ENCODE data around the gene KRT13. TPM values are rescaled to one million over a fixed set of nuclear protein-coding genes. Genes with fewer than 3 reads are reported as not detected.

KRT13 gene
- total and polyA plus RNA-seq, 9 of the 15 experiments (the other 6 are each of a cell fraction or from before 2014, with no cell fraction given): 0.11 to 1.1 (median 0.24) TPM; not detected in 3

DNA sequence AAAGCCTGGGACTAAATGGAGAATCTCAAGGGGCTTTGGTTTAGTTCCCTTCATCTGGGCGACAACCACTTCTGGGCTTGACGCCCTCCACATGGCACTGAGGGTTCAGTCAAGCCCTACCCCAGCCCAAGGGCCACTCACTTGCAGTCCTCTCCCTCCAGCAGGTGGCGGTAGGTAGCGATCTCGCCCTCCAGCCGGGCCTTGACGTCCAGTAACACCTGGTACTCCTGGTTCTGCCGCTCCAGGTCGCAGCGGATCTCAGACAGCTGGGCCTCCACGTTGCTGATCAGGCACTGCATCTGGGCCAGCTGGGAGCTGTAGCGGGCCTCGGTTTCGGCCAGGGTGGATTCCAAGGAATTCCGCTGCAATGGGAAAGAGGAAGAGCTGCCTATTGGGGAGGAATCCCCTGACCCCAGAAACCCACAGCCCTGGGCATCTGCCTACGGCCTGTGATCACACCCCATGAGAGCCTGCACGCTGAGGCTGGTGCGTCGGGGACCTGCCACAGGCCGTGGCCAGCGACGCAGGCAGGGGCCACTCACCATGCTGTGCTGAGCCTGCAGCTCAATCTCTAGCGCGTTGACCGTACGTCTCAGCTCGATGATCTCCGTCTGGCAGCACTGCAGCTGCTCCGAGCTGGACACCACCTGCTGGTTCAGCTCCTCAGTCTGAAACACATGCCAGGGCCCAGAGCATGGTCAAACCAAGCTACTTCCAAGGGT is 18.4 kb downstream of the KRT13 start (continued):
- TF ChIP-seq REST (IDR thresholded peaks at IDR 0.05; ENCODE audit: borderline replicate concordance): peak; percentile 86; the same call in 1 of the 2 replicates
- no peak for TF ChIP-seq REST (CRISPR knock-in tag; IDR thresholded peaks at IDR 0.05; ENCODE audit: low read depth)
- TF ChIP-seq TFAP4 (CRISPR knock-in tag; IDR thresholded peaks at IDR 0.05; ENCODE audit: borderline replicate concordance): peak; percentile 22; the same call in 1 of the 2 replicates
- peak; percentile 11 for TF ChIP-seq ZFP36 (IDR thresholded peaks at IDR 0.05; ENCODE audit: low read depth, low read length, partially characterized antibody)
- TF ChIP-seq ZNF143 (CRISPR knock-in tag; IDR thresholded peaks at IDR 0.05): no peak
- 0 out of 2 replicates have a peak, but pooled peaks have one; percentile 27 for TF ChIP-seq ATF7 (IDR thresholded peaks at IDR 0.05)
- no peak for TF ChIP-seq E2F1 (CRISPR knock-in tag; IDR thresholded peaks at IDR 0.05)
- peak; percentile 67 to 88 for TF ChIP-seq RAD21 (CRISPR knock-in tag; conservative IDR thresholded peaks at IDR 0.05 in 1 of 2, IDR thresholded peaks at IDR 0.05 in 1 of 2)
- TF ChIP-seq RB1 (IDR thresholded peaks at IDR 0.05; ENCODE audit: low read depth): 0 out of 2 replicates have a peak, but pooled peaks have one; percentile 47
- no peak for TF ChIP-seq PCBP2 (IDR thresholded peaks at IDR 0.05; ENCODE audit: low read depth, low read length, poor library complexity, severe bottlenecking)
- TF ChIP-seq, protein P1, sequence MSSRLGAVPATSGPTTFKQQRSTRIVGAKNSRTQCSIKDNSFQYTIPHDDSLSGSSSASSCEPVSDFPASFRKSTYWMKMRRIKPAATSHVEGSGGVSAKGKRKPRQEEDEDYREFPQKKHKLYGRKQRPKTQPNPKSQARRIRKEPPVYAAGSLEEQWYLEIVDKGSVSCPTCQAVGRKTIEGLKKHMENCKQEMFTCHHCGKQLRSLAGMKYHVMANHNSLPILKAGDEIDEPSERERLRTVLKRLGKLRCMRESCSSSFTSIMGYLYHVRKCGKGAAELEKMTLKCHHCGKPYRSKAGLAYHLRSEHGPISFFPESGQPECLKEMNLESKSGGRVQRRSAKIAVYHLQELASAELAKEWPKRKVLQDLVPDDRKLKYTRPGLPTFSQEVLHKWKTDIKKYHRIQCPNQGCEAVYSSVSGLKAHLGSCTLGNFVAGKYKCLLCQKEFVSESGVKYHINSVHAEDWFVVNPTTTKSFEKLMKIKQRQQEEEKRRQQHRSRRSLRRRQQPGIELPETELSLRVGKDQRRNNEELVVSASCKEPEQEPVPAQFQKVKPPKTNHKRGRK (tag; IDR thresholded peaks at IDR 0.05): no peak
- no peak for TF ChIP-seq HDAC6 (IDR thresholded peaks at IDR 0.05; ENCODE audit: low read depth, low read length)
